Chondrocyte (in vitro differentiated cells): ENCODE data around the gene PRKD2. TPM values are rescaled to one million over a fixed set of nuclear protein-coding genes. Genes with fewer than 3 reads are reported as not detected.

Experiments used
- DNase-seq: peaks from one replicate; pipeline ENCODE4 v3.0.0; 2021; ENCODE audit warnings: mixed read lengths, low spot score
- H3K27ac Mint-ChIP-seq: one replicate; pipeline ENCODE4 v1.8.0; 2021; ENCODE audit warnings: mild to moderate bottlenecking, moderate library complexity, mixed read lengths; ENCODE audit not compliant: unreplicated experiment
- H3K27me3 Mint-ChIP-seq: 2 replicates; pipeline ENCODE4 v1.8.0; 2021; ENCODE audit warnings: low read depth, mixed read lengths
- H3K36me3 Mint-ChIP-seq: 2 replicates; pipeline ENCODE4 v1.8.0; 2021; ENCODE audit warnings: low read depth, mixed read lengths
- H3K4me1 Mint-ChIP-seq: 2 replicates; pipeline ENCODE4 v1.8.0; 2021; ENCODE audit warnings: low read depth, mild to moderate bottlenecking, mixed read lengths
- H3K4me3 Mint-ChIP-seq: one replicate; pipeline ENCODE4 v1.8.0; 2021; ENCODE audit warnings: mild to moderate bottlenecking, moderate library complexity, mixed read lengths; ENCODE audit not compliant: unreplicated experiment
- H3K9me3 Mint-ChIP-seq: 2 replicates; pipeline ENCODE4 v1.8.0; 2021; ENCODE audit warnings: low read depth, mixed read lengths
- total RNA-seq: library from RNA; stranded (reverse); gene quantifications from 3 replicates; pipeline ENCODE4 v1.2.1, GENCODE V29; 2021
- TF ChIP-seq, protein P1 (sequence below): fragments of 200-600 bp; sonication (generic); IDR thresholded peaks from 2 replicates; pipeline ENCODE4 v1.5.0; 2021; ENCODE audit warnings: antibody characterized with exemption, mild to moderate bottlenecking, moderate library complexity

The PRKD2 gene
- total RNA-seq, 1 donor from 2014 or later = 23.3 TPM

DNA sequence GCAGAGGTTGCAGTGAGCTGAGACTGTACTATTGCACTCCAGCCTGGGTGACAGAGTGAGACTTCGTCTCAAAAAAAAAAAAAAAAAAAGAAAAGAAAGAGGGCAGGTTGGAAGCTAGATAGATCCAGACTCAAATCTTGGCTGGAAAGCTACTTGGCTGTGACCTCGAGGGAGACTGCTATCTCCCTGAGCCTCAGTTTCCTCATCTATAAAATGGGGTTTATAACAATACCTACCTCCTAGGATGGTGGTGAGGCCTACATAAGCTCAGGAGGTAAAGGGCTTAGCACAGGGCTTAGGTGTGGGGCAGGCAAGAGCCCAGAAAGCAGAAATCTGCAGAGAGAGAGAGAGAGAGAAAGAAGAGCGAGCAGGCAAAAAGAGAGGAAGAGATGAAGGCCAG, 31.7 kb downstream of the PRKD2 start:
- Mint-ChIP-seq H3K9me3 (no peaks in the 10 kb centered on the region), H3K27ac (no peak overlapping the region), H3K27me3 (no peaks in the 10 kb centered on the region), H3K4me1 (no peaks in the 10 kb centered on the region), H3K36me3 (peaks cover 24% of the 10 kb centered on the region), H3K4me3 (no peak overlapping the region)
- TF ChIP-seq, protein P1, sequence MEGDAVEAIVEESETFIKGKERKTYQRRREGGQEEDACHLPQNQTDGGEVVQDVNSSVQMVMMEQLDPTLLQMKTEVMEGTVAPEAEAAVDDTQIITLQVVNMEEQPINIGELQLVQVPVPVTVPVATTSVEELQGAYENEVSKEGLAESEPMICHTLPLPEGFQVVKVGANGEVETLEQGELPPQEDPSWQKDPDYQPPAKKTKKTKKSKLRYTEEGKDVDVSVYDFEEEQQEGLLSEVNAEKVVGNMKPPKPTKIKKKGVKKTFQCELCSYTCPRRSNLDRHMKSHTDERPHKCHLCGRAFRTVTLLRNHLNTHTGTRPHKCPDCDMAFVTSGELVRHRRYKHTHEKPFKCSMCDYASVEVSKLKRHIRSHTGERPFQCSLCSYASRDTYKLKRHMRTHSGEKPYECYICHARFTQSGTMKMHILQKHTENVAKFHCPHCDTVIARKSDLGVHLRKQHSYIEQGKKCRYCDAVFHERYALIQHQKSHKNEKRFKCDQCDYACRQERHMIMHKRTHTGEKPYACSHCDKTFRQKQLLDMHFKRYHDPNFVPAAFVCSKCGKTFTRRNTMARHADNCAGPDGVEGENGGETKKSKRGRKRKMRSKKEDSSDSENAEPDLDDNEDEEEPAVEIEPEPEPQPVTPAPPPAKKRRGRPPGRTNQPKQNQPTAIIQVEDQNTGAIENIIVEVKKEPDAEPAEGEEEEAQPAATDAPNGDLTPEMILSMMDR = no peak
- no peak for DNase-seq

DNA sequence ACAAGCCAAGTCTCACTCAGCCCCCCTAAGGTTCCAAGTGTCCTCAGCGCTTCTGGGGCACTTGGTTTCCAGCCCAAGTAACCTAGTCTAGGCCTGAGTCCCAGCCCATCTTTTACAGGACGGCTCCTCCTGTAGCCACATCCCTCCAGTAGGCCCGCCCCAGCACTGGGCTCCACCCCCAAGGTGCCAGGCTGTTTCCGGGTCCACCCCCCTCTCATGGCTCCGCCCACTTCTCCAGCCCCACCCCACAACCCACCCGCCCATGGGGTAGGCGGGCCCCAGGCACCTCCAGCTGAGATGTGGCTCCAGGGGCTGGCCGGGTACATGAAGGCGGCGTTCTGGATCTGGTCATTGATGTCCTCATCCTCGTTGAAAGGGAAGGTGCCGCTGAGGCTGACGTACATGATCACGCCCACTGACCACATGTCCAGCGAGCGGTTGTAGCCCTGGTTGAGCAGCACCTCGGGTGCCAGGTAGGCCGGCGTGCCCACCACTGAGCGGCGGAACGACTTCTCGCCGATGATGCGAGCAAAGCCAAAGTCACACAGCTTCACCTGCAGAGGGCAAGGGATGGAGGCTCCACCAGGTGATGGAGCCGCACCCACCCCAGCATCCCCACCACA, 38.7 kb downstream of the PRKD2 start:
- H3K27me3 Mint-ChIP-seq = no peaks in the 10 kb centered on the region
- H3K36me3 Mint-ChIP-seq = peaks cover 37% of the 10 kb centered on the region
- no peak for DNase-seq
- H3K9me3 Mint-ChIP-seq = no peaks in the 10 kb centered on the region
- H3K4me3 Mint-ChIP-seq = no peak overlapping the region
- TF ChIP-seq, protein P1 = no peak
- no peak overlapping the region for H3K27ac Mint-ChIP-seq
- H3K4me1 Mint-ChIP-seq = no peaks in the 10 kb centered on the region

DNA sequence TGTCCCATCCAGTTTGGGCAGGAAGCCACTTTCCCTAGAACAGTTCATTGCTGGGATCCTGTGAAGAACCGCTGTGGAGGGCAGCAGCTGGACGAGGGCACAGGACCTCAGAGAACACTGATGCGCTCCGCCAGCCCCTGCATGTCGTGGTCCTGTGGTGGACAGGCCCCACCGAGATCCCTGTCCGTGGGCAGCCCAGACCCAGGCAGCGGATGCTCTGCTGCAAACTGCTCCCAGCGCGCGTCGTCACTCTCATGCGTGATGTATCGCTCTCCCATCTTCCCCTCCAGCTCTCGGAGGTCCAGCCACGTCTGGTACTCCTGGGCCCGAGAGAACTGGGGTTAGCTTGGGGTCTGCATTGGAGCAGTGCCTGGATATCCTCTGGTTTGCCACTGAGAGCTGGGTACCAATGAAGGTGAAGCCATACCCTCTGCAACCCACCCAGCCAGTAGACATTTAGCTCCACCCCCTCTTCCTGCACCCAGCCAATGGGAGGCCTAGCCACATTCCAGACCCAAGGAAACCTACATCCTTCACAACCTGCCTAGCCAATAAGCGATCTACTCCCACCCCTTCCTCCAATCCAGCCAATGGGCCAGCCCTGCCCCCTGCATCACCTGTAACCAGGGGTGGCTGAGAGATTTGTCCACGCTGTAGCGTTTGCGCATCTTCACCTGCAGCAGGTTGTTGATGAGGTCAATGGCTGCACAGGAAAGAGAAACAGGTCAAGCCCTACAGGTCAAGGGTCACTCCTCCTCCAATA, 42.3 kb downstream of the PRKD2 start:
- peaks cover 5% of the 10 kb centered on the region for H3K4me1 Mint-ChIP-seq
- TF ChIP-seq, protein P1 = no peak
- no peaks in the 10 kb centered on the region for H3K27me3 Mint-ChIP-seq
- no peak overlapping the region for H3K4me3 Mint-ChIP-seq
- no peak overlapping the region for H3K27ac Mint-ChIP-seq
- no peaks in the 10 kb centered on the region for H3K9me3 Mint-ChIP-seq
- peaks cover 30% of the 10 kb centered on the region for H3K36me3 Mint-ChIP-seq
- no peak for DNase-seq

DNA sequence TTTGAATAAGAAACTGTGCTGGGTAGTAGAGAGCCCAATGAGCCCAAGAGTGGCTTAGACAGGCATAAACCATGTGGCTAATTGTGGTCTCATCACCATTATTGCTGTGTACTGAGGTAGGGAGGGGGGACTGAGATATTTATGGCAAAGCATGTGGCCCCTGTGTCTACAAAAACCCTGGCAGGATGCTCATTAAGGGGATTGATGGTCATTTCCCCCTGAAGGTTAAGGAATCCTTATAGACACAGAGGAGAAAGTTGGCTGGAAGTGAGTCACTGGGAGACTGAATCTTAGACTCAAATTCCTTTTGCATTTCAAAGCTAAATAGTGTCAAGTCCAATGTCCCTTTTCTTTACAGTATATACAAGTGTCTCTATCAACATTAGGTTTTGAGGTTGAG, 46.1 kb downstream of the PRKD2 start:
- Mint-ChIP-seq H3K9me3 (no peaks in the 10 kb centered on the region), H3K36me3 (peaks cover 13% of the 10 kb centered on the region), H3K4me3 (no peak overlapping the region), H3K27ac (no peak overlapping the region), H3K4me1 (peaks cover 5% of the 10 kb centered on the region), H3K27me3 (no peaks in the 10 kb centered on the region)
- TF ChIP-seq, protein P1 = no peak
- DNase-seq = no peak

DNA sequence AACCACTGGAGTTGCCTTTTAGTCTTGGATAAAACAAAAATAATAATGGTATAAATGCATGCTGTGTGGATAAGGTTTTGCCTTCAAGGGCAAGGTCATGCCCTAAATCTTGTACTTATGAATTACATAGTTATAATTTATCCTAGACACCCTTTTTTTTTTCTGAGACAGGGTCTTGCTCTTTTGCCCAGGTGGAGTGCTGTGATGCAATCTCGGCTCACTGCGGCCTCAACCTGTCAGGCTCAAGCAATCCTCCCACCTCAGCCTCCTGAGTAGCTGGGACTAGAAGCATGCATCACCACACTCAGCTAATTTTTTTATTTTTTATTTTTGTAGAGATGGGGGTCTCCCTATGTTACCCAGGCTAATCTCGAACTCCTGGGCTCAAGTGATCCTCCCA, 48.3 kb downstream of the PRKD2 start:
- DNase-seq = no peak
- TF ChIP-seq, protein P1 = no peak
- H3K36me3 Mint-ChIP-seq = peaks cover 2% of the 10 kb centered on the region
- H3K27ac Mint-ChIP-seq = no peak overlapping the region
- H3K4me1 Mint-ChIP-seq = peaks cover 5% of the 10 kb centered on the region
- no peaks in the 10 kb centered on the region for H3K9me3 Mint-ChIP-seq
- no peaks in the 10 kb centered on the region for H3K27me3 Mint-ChIP-seq
- H3K4me3 Mint-ChIP-seq = no peak overlapping the region
